Measurements from ENCODE around the gene CA10.
A peak's percentile ranks its signal among the peaks of the same experiment; 100 is the strongest.

CA10 gene

GRCh38 chr17:51764387-51764971, 394.0 kb downstream of the CA10 start:
- peak; percentile 5 for DNase-seq (ENCODE audit: low read depth)

- no peak for DNase-seq (ENCODE audit: low read depth)
Measured at GRCh38 chr17:51763058-51763457, 395.5 kb downstream of the CA10 start.

GRCh38 chr17:51761105-51761504, 397.4 kb downstream of the CA10 start:
- DNase-seq (ENCODE audit: low read depth): no peak

- no peak for DNase-seq (ENCODE audit: low read depth)
Measured at GRCh38 chr17:51759260-51759659, 399.3 kb downstream of the CA10 start.

- DNase-seq (ENCODE audit: low read depth): no peak
Measured at GRCh38 chr17:51751072-51751471, 407.4 kb downstream of the CA10 start.

- DNase-seq (ENCODE audit: low read depth): no peak
Measured at GRCh38 chr17:51748749-51749604, 409.5 kb downstream of the CA10 start.

DNA sequence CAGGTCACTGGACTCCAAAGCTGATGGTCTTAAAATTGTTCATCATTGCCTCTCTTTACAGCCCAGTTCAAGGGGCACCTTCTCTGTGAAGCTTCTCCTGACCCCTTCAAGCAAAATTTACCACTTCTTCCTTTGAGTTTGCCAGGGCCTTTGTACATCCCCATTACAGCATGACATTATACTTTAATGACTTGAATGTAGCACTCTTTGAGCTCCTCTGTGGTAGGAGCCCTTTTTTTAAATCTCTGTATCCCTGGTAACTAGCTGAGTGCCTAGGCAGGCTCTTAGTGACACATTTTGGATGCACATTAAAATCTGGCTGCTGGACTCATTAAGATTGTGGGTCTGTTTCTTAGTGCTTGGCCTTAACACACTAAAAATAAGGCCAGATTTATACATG, 412.1 kb downstream of the CA10 start:
- DNase-seq (ENCODE audit: low read depth): no peak

- no peak for DNase-seq (ENCODE audit: low read depth)
Measured at GRCh38 chr17:51745993-51746392, 412.5 kb downstream of the CA10 start.

DNA sequence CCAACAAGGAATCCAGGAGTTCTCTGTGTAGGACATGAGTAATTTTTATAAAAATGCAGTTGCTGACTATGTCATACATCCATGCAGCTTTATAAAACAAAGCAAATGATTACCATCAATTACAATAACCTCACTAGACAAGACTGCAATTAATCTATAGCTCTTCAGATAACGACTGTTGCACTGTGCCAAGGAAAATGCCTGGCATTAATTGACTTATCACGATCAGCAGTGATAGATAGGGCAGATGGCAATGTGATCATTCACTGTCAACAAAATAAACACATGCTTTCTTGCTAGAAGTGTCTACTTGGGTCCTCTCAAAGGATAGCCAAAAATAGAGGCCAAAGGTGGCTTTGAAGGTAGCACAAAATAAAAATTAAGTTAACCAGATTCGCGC, 415.0 kb downstream of the CA10 start:
- DNase-seq (ENCODE audit: low read depth): no peak

DNA sequence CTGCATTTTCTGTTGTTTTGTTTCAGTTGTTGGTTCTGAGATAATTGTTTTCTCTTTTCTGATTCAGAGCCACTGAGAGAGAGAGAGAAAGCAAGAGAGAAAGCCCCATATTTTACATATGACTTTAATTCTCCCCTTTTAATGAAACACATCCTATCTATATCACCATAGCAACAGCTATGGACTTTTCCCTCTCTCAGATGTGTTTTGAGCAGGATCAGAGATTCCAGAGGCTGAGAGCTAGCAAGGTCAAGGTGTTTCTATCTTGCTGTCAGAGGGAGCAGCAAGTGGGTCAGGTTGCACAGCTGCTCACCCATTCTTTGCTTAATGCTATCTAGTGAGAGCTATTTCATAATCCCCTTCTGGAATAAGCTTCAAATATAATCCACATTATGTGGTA, 415.9 kb downstream of the CA10 start:
- no peak for DNase-seq (ENCODE audit: low read depth)

DNA sequence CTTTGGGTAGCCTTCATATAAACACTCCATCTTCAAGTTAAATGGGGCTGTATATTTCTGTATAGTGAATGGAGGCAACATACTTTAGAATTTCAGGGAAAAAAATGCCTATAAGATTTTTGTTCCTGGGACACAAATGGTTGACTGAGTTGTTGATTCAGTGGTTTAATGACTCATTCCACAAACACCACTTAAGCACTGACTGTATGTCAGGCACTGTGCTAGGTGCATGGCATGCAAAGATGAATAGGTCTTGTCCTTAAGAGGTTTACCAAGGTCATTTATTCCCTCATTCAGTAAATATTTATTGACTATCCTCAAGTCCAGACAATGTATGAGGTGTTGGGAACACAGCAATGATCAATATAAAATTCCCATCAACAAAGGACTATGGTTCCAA, 417.1 kb downstream of the CA10 start:
- no peak for DNase-seq (ENCODE audit: low read depth)

GRCh38 chr17:51740531-51740930, 418.0 kb downstream of the CA10 start:
- DNase-seq (ENCODE audit: low read depth): no peak

DNA sequence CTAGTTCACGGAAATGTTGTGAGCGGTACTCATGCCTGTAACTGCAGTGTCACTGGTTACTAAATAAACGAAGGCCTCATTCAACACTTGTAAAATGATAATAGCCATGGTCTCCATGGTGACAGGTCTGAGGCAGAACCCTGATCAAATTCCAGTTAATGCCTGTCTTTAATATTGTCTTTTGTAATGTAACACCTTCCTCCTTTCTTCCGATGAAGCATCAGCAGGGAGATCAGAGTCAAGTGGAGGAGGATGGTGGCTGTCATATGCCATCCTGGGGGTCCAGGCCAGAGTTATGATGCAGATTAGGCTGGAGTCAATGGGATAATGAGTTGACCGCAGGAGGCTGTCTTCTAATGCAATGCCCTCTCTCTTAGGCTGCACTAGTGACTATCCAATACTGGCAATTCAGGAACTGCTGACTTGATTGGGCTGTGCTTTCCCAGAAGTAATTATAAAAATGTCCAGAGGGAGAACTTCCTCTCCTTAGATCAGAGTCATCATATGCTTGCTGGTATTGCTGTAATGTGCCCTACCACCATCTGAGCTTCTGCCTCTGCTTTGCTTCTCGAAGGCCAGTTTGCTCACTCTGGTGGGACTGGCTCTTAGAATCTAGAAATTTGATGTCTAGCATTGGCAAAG, 419.1 kb downstream of the CA10 start:
- DNase-seq (ENCODE audit: low read depth): no peak

- no peak for DNase-seq (ENCODE audit: low read depth)
Measured at GRCh38 chr17:51736356-51736755, 422.2 kb downstream of the CA10 start.

GRCh38 chr17:51734976-51735375, 423.5 kb downstream of the CA10 start:
- DNase-seq (ENCODE audit: low read depth): no peak

DNA sequence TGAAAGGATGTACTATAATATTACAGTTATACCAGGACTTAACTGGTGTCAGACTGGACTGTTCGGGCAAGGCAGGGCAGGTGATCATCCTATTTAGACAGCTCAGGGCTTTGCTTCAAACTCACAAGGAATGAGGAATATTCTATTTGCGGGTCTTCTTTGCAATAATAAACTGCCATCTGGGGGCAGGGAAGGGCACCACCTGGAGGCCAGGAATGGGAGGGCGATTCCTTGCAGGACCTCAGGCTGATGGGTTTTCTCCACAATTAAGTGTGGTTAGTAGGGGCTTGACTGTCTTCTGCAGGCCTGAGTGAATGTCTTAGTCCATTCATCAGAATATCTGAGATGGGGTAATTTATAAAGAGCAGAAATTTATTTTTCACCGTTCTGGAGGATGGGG, 424.1 kb downstream of the CA10 start:
- DNase-seq (ENCODE audit: low read depth): peak; percentile 3

DNA sequence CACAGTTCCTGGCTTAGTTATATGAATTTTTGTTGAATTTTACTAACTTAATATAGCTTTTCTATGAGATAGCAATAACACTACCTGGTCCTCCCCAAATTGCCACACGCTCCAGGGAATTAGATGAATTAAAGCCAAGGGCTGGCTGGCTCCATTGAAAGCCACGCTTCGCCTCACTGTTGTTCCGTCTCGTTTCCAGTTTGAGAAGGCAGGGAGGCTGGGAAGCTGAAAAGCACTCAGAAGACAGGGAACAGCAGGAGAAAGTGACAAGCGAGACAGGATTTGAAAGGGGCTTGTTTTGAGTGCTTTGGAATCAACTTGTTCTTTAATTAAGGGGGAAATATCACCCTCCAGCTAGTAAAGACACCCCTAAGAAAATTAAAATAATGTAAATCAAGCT, 425.3 kb downstream of the CA10 start:
- no peak for DNase-seq (ENCODE audit: low read depth)

DNA sequence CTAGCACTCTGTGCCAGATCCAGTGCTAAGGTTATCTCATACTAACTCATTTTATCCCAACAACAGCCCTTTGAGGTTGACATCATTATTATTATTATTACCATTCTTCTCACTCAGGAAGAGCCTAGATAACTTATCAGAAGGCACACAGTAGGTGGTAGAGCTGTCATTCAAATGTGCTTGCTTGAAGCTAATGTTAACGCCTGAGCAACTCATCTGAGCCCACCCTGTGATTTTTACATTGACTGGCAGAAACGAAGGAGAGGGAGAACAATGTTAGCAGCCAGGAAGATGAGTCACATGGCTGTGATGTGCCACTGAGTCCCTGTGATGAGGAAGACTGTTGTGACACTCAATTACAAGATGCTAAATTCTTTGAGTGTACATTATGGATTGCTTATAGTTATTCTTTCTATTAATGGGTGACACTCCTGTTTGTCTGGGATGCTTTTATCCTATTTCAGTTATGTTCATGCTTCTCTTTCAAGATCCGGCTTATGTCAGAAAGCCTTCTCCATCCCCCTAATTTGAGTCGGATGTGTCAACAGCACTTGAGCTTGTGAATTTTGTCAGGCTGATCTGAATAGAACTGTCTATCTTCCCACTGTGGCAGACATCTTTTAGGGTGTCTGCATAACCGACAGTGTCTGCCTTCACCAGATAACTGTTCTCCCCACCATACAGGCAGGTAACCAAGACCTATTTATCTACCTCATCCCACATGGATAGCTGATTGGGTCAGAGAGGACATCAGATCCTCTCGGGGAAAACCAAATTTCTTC, 426.4 kb downstream of the CA10 start:
- DNase-seq (ENCODE audit: low read depth): no peak

DNA sequence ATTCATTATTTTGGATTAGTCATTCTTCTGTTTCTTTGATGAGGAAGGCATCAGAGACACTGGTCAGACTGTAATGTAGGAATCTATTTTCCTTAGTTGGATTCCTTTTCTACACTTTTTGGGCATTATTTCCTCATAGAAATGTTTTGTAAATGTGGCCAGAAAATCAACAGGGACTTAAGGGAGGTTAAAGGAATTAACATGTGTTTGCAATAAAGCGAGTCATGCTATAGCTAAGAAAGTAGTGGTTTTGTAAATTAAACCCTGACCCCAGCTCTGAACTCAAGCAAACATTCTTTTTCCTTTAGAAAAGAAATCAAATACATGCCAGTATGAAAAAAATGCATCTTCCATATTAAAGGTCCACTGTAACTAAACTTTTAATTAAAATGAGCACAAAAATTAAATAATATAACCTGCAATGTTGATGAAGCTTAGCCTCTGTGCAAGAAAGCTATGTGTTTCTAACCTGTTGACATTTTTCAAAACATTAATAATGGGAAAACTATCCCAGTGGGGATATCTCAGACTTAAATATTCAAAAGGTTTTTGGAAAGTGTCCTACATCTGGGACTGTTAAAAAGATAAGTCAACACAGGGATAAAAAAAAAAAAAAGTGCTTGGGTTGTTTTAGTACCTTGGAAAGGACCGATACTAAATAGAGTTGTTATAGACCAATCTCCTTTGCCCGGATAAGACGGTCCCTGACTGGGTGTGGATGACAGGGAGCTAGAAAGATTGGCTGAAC, 428.0 kb downstream of the CA10 start:
- no peak for DNase-seq (ENCODE audit: low read depth)

DNA sequence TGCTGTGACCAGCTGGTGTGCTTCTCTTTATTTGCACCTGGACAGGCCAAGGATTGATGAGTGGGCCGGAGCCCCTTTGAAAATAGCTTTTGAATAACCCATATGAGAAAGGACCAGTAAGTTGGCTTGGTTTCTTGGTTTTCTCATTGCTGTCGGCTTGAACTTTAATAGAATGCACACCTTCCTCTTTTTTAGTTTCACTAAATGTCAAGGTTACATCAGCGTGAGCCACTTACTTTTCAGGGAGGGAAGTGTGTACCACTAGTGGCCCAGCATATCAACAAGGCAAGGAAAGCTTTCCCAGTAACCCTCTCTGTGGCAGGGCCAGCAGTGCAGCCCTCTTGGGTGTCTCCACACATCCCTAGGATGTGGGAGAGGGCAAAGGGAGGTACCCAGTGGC, 433.3 kb downstream of the CA10 start:
- no peak for DNase-seq (ENCODE audit: low read depth)

GRCh38 chr17:51724043-51724580, 434.4 kb downstream of the CA10 start:
- no peak for DNase-seq (ENCODE audit: low read depth)

- DNase-seq (ENCODE audit: low read depth): no peak
Measured at GRCh38 chr17:51722994-51723393, 435.5 kb downstream of the CA10 start.
